GM18511 (cell line): ENCODE results near the gene TGIF1.

Source experiments
- ATAC-seq: cut with Tn5 transposase; IDR thresholded peaks from one replicate; pipeline ENCODE4 v1.9.1; 2021; ENCODE audit warnings: mild to moderate bottlenecking, moderate library complexity; ENCODE audit not compliant: unreplicated experiment

TGIF1 gene

DNA sequence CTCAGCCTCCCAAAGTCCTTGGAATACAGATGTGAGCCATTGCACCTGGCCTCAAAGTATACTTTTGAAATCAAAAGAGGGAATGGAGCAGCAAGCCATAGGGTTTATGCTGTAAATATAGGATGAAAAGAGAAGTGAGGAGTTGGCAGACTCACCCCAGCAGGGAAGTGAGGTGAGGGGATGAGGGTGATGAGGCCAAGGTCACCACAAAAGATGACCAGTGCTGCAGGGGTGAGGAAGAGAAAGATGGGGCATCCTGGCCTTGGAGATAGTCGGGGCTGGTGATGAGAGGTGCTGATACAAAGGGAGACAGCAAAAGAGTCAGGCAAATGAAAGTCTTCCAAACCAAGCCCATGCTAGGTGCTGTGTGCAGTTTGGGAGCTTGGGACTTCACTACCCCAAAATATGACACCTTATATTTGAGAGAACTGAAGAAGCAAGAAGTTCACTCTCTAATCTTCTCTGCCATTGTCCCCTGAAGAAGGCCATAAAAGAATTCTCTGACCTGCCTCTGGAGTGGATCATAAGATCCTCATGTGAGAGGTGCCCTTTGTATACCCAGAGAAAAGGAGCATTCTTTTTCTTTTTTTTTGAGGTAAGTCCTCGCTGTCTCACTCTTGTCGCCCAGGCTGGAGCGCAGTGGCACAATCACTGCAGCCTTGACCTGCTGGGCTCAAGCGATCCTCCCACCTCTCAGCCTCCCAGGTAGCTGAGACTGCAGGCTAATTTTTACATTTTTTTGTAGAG, 31.0 kb downstream of the TGIF1 start:
- no peak for ATAC-seq

DNA sequence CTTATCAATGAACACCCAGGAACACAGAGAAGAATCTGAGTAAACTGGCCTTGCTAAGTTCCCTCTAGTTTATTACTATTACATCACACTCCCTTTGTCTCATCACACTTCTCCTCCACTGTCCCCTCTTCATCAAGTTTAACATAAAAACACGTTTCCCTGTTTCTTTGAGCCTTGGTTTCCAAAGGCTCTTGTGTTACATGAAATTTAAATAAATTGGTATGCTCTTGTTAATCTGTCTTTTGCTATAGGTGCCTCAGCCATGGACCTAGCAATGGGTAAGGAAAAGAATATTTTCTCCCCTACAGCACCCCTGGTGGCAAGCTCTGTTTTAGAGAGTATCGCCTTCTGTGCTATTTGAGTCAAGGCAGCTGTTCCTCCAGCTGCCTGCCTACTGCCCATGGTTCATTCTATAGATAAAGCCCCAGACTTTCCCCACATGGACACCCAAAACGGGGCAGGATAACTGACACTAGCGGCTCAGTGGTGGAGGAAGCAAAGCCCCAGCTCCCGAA, 31.8 kb downstream of the TGIF1 start:
- no peak for ATAC-seq

DNA sequence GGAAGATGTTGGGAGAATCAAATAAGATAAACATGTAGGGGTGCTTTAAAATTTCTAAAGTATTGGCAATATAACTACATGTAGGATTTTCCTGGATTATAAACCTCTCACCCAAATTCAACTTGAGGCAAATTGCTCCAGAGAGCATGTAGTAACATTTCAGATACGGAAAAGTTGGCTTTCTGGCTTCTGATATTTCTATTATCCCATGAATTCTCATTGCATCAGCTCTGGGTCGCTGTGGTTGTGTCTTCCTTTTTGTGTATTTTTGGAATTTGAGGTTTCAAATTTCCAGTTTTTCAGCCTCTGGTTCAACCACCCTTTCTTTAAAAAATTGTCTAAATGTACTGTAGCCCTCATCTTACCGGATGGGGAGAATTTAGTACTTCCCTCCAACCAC, 32.3 kb downstream of the TGIF1 start:
- ATAC-seq: no peak

DNA sequence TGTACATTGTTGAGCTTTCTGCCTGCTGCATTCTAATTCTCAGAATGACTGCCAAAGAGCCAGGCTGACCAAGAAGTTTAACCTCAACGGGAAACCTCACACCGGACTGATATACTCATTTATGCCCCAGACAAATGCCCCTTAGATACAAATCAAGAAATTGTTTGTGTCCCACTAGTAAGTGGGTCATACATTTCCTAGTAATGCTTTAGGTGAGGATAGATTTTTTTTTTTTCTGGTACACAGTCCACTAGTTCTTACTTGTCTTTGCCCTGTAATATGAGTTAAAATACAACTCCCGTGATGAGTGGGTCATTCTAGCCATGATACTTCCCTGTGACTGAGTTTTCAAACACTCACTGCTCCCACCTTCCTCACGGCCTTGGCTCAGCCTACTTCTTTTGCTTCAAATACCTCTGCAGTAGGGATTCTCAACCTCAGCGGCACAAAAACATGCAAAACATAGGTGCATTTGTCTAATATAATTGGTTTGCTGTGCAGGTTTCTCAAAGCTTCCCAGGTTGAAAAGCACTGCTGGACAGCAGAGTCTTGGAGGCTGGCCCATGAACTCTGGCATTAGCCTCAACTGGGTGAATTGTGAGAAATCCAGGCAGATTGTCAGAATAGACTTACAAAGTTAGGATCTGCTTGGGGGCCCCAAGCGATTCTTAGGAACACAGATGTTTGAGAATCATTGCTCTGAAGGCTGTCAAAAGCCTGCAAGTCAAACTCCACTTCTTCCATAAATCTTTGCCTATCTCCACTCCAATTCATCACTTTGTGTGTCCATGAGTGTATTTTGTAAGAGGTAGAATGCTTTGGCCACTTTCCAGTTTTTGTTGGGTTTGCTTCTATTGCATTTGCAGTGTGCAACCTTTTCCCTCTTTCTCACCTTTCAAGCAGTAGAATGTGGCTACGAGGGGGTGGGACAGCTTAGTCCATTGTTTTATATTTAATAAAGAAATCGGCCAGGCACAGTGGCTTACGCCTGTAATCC, 35.5 kb downstream of the TGIF1 start:
- ATAC-seq: no peak

DNA sequence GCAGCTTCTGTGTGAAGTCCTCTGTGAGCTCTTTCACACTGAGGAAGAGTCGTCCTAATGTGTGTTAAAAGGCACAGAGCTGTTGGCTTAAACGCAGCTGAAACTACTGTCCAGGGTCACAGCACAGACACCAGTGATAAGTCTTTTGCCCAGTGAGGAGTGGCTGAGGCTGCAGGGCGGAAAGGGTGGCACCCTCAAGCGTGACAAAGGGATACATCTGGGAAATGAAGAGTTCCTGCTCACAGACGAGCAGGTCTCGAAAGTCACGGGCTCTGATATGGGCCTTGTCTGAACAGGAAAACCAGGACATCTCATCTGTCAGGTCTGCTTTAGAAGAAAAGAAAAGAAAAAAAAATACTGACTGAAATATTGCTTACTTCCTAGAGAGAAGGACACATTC, 36.5 kb downstream of the TGIF1 start:
- no peak for ATAC-seq

DNA sequence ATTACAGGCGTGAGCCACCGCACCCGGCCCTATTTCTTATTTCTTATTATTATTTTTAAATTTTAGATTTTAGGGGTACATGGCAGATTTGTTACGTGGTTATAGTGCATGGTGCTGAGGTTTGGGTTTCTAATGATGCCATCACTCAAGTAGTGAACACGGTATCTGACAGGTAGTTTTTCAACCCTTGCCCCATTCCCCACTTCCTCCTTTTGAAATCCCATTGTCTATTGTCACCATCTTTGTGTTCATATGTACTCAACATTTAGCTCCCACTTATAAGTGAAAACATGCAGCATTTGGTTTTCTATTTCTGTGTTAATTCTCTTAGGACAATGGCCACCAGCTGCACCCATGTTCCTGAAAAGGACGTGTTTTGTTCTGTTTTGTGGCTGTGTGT, 39.5 kb downstream of the TGIF1 start:
- no peak for ATAC-seq

DNA sequence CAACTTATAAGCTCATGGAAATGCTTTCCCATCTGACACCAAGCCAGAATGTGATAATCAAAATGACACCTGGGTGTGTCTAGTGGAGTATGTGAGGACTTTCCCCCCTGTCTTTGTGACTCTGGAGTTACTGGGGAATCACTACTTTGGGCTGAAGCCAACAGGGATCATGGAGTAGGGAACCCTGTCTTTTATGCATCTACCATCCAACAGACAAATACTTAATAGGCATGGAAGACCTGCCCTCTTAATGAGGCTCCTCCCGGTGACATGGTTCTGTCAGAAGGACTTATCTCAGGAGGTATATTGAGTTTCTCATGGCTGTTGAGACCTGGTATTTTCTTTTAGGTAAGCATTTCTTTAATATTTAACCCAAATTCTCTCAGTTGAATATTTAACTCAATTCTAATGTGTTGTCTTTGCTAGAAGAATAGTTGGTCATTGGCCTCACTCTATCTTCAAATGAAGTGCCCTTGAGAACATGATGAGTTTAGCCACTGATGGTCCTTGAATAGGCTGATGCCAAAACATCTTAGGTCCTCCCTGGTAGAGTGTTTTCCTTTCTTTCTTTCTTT, 42.1 kb downstream of the TGIF1 start:
- no peak for ATAC-seq

DNA sequence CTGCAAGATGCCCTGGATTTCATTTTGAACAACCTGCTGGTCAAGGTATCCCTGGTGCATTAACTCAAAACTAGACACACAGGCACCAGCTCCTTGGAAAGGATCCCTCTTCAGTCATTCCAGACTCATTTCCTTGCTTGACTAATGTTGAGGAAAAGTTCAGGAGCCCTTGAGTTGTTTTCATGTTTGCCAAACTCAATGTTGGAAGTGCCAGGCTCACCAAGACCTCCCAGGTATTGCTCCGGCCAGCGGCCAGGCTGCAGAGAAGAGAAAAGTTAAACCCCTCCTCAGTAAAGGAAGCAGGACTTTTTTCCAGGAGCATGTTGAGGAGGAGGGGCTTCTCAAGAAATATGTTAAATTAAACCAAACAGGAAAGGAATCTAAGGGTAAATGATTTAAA, 42.7 kb downstream of the TGIF1 start:
- no peak for ATAC-seq

DNA sequence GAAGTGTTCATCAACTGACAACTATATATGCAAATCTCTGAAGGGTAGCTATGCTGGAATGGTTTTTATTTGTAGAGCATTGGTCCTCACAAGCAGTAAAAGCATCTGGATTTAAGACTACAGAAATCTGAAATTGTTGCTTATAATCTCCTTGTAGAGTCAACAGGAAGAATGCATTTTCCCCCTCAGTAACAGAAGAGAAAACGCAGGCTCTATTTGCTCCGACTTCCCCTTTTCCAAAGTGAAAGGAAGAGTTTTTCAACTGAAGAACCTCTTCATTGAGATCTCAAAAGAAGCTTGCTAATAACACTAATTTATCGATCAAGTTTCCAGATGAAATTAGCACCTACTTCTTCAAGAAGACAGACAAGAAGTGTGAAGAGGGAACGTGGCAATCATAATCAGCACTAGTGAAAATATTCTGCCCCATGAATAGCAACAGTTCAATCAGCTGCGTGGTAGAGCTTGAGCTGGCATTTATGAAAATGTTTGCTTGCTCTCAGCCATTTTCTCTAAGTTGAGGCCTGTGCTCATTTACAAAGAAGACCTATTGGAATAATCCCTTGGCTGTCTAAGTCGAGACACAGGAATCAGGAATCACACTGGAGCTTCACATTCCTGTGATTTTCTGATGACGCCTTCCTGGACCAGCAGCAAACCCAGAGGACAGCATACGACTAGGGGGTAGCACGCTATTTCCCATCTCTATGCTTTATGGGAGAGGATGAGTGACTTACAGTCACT, 43.7 kb downstream of the TGIF1 start:
- ATAC-seq: no peak

DNA sequence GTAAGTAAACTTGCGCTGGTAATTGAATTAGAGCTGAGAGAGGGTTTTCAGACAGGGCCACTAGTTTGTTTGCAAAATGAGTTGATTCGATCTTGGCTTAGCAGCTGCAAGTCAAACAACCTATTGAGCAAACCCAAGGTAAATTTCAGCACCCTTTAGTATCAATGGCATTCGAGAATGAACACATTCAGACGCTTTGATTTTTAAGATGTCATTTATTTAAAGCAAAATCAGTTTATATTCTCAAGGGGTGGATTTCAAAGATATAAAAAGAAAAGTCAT, 44.2 kb downstream of the TGIF1 start:
- no peak for ATAC-seq

DNA sequence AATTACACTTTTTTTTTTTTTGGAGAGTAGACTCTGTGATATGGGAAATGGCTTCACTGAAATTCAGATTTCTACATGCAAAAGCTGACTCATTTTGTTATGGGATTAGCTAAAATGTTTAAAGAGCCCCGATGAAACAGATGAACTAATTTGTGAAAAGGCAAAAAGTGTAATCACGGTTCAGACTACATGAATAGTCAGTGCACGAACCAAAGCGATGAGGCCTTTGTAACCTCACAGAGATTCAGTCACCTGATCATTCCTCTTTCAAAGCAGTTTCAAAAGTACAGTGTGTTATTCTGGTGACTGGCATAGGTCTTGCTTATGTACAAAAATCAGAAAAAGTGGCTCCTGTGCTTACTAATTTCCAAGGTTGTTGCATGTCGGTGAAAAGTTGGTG, 44.6 kb downstream of the TGIF1 start:
- ATAC-seq: no peak

DNA sequence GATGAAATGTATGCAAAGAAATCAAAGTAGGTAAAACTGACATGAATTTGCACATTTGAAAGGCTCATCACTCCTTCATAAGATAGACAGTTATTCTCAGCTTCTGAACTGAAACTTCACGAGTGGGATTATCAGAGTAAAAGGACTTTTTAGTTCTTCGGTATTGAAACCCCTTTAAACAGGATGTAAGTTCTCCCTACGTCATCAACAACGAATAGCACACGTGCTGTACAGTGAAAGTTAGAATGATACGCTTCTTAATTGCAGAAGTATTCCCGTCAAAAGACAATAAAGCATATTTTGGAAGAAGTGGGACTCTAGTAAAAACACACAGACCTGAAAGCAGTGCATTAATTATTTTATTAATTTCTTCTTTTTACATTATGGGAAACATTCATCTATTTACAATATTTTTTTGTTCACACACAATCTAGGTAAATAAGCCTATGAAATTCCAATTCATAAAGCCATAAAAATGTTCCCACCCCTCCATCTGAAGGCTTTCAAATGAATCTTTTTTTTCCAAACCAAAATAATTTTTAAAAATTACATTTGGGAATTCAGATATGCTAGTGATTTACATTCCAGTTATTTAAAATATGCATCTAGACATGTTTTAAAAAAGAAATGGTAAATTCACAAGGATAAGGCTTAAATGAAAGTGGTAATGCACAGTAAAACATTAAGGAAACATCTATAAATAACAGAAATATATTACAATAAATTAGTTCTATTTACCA, 45.9 kb downstream of the TGIF1 start:
- ATAC-seq: no peak

DNA sequence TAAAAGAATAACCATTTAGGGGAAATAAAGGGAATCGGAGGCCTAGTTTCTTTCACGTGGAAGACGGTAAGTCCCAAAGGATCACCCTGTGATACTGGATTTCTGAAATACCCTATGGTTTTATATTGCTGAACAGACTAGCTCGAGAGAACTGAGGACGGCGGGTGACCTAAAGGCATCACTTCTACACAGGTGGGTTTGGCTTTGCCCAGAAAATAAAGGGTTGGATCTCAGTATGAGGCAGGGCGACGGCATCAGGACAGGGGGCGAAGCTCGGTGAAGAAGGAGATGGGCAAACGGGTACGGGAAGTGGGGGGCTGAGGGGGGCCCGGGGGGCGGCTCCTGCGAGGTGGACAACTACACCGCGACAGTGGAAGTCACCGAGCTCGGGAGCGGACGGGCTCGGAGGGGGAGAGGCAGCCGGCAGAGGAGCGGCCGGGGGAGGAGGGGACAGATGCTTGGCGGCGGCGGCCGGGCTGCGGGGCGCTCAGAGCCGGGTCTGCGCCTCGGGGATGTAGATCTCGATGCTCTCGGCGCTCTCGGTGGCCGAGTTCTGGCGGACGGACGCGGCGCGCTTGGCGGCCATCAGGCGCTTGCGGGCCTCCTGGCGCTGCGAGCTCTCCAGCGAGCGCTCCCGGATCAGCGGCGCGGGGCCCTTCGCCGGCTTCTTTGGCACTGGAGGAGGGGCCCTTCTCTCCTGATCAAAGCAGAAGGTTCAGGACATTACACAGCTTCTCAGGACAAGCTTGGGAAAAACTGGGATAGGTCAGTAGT, 48.9 kb downstream of the TGIF1 start:
- ATAC-seq: no peak

DNA sequence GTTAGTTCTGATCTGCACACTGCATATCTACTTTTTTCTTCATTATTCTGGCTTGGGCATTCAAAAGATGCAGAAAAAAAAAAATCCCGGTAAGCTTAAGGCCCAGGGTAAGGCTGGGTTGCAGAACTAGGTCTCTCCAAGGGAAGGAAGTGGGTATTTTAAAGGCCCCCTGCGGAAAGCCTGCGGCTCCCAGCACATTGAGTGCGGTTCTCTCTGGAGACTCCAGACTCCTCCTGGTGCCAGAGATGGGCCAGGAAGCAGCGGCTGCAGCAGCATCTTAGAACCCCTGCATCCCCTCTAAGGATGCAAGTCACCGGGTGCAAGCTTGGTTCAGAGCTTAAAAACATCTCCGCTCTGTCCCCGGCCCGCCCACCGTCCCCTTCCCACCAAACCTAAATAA, 49.5 kb downstream of the TGIF1 start:
- no peak for ATAC-seq

DNA sequence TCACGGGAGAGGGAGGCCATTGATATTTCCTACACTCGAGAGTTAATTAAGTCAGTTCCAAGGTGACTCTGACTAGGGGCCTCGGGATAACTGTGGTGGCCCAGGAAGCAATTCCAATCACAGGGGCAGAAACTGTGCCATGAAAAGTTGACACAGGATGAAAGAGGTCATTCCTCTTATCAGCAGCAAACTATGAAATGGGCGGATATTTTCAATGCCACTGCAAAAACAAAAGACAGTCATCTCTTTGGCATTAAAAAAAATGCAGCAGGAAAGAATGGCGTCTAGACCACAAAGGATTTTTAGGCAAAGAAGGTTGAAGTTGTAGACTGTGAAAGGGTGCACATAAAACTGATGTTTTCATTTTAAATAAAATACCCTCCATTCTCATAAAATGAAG, 50.0 kb downstream of the TGIF1 start:
- no peak for ATAC-seq

DNA sequence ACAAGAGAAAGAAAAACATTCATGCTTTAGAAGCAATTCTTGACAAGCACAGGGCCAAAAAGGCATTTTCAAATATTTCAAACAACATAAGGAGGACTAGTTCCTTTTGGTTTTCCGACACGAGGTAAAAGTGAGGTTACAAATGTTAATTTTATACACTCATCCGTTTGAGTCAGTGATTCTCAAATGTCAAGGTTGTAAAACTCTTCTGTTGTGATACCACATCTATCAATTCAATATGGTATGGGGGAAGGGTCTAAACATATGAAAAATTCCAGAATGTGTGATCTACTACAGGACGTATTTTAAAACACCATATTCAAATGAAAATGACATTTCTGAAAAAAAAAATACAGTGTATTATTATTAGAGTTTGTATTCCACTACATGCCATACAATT, 52.7 kb downstream of the TGIF1 start:
- ATAC-seq: no peak

DNA sequence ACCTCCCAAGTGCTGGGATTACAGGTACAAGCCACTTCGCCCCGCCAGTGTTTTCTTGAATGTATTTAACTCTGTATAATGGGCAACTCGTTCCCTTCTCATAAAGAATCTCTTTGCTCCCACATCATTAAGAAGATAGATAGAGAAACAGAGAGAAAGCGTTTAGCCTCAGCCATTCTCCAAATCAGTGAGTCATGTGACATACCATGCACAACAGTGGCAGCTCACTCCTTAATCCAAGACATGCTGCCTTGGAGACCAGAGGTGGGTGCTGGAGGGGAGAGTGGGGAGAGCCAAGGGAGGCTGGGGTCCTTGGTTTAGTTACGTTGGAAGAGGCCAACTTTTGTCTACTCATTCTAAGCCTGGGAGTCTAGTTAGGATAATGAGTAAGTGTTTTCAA, 54.7 kb downstream of the TGIF1 start:
- ATAC-seq: no peak

DNA sequence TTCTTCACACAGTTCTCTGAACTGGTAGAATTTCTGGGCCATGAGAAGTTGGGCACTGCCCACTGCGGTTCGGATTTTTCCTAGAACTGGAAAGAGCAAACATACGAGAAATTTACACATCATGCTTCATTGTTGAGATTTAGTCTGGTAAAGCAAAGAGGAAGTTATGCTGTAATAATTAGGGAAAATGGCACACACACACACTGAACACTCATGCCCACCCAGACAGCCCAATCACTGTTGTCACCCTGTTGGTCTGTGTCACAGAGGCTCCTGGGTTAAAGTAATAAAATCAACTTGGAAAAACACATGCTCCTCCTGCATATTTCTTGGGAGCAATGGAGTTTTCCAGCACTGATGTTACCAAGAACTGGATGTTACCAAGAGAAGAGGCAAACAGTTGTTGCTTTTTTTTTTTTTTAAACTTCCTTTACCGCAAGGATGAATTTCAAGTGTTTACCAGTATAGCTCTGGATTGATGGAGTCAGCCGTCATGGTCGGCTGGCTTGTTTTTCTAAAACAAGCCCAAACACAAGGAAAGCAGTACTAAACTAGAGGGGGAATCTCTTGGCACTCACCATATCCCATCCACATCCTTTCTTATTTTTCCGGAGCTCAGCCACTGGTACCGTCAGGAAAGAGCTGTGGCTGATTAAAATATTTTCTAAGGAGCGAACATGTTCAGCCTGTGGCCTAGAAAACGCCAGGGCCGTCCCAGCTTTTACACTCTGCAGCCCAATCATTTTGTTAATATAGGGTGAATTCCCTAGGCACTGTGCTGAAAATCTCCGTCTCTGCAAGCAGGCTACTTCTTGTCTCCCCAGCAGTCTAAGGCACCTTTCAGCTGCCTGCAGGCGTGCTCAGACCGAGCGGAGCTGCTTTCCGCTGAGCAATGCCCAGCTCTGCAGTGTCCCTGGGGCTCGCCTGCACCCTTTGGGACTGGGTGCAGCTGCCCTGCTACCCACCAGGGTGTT, 58.9 kb downstream of the TGIF1 start:
- ATAC-seq: no peak
